8988T (cell line): ENCODE measurements around the gene PCBP4.
A peak's percentile ranks its signal among the peaks of the same experiment; 100 is the strongest.

Experiments used
- DNase-seq: peaks from one replicate; pipeline ENCODE4 v3.0.0; 2011

The PCBP4 gene

DNA sequence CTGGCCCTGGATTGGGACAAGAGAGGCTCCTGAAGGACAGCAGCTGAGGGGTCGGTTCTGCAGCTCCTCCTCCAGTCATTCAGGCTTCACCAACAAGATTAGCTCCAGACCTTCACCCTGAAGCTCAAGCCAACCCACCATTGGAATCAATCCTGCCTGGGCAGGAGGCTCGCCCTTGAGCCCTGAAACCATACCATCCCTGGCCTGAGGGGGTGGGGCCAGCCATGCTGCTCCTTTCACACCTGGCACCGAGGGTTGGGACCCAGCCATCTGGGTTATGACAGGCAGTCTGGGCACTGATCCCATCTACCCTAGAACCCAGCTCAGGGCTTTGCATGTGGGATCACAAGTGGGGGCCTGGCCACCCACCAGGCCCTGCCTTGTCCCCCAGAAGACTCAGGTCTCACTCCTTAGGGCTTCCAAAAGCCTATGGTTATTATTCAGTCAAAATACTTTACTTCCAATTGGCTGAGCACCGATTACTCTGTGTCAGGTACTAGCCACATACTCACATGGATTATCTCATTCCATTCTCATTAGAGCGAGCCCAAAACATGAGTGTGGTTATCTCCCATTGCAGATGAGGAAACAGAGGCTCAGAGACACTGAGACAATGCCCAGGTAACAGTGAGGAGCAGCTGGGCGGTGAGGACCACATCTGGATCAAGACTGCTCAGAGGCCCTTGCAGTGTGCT is 3.5 kb upstream of the PCBP4 start:
- no peak for DNase-seq

DNA sequence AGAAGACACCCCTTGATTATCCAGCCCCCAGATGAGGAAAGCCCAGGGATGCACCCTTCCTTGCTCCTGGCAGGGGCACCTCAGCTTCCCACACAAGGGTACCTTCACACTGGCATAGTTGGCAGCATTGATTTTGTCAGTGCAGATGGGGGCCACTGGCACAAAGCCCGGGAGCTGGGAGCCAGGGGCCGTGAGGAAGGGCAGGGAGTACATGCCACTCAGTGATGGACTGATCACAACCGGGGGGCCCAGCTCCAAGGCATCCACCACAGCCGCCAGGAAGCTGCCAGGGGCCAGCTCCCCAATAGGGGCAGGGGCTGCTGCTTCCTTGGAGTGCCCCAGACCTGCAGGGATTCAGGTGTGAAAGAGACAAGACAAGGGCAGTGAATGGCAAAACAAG is 2.6 kb upstream of the PCBP4 start:
- DNase-seq, result no peak

DNA sequence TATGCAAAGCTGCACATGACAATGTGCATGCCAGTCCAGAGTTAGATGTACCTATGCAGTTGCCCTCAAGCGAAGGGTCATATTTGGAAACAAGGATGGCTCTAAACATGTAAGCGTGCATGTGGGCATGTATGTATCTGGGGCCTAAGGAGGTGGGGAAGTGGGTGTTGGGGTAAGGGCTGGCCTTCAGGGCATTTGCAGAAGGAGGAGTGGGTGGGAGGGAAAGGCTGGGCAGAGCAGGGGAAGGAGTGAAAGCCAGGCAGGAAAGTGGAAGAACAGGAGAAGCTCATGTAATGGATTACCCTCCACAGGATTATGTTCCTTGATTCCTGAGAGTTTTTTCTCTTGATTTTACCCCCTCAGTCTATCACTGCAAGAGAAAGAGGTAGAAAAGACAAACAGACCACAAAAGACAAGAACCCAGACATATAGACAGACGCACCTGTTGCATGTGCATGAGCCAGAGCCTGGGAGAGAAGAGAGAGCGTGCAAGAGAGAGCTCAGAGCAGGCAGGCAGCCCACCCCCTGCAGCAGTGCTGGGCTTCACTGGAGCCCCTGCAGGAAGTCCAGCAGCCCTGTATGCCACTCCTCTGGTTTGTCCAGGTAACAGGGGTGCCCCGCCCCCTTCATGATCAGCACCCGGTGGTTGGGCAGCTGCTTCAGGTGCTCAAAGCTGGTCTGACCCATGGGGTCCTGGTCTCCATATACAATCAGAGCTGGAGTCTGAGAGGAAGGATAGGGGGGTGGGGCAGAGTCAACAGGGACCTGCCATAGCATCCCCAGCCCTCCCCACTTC is 1.8 kb upstream of the PCBP4 start:
- DNase-seq, result no peak

DNA sequence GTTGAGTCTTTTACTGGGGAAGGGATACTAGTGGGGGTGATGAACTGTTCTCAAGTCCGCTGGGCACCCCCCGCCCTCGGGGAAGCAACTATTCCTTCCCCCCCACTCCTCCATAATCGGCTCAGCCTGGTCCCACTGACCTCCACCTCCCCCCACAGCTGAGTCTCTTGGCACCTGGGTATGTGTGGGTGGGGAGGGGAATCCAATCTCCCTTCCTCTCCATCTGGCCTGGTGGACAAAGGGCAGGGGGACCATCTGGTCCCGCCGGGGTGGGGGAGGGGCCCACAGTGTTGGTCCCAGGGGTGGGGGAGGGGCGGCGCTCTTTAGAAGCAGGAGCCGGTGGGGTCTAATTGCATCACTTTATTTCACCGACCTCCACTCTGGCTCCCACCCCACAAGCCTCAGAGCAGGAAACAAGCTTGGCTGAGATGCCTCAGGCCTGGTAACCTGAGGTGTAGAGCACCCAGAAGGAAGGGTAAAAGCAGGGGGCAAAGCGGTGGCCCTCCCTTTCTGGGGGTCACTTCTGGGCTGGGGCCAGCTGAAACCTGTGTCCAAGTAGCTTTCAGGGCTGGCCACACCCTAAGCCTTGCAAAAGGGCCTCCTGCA is 1.0 kb upstream of the PCBP4 start:
- DNase-seq, result no peak

DNA sequence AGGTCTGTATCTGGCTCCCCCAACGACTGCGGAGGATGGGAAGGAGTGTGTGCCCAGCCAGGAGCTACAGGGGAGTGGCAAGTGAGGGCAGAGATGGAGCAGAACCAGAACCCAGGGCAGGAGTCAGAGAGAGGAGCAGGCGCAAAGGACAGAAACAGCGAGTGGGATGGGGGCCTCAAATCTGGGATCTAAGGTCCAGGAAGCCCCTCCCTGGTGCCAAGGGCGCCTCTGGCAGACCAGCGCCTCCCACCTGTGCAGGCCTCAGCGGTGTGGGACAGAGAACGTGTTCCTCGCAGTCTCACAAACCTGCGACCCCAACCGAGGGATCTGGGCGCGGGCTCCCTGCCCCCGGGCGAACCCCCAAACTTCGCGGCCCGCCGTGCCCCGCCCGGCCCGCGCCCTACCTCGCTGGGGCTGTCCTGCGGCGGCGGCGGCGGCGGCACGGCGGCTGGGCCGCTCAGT is 301 bp downstream of the PCBP4 start:
- DNase-seq, result no peak

DNA sequence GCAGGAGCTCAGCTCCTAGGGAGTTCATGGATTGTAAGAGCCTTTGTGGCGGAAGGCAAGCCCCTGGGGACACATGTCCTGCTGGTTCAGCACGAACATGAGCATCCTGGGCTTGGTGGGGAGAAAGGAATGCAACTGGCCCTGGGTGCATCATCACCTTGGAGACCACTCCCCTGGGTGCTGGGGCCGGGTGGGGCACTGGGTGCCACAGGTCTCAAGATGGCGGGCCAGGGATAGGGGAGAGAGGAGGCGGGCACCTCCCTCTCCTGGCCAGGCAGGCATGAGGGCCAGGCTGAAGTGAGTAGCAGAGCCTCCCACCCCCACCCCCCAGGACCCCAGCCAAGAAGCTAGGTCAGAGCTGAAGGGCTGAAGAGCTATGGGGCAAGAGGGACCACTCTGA is 768 bp downstream of the PCBP4 start:
- no peak for DNase-seq

DNA sequence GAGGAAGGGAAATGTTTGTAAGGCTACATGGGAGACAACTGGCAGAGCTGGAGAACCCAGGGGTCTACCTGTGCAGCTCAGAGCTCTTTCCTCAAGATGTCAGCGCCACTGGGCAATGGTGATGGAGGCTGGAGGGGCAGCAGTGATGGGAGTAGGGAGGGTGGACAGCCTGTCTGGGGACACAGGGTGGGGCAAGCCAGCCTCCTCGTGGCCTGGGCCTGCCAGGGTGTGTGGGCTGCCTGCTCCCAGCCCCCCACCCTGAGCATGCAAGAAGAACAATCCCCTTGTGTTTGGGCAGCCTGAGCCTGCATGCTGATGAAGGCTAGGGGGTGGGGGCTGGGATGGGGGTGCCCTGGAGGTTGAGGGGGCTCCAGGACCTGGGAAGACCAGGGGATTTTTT is 1.2 kb downstream of the PCBP4 start:
- DNase-seq, result no peak

DNA sequence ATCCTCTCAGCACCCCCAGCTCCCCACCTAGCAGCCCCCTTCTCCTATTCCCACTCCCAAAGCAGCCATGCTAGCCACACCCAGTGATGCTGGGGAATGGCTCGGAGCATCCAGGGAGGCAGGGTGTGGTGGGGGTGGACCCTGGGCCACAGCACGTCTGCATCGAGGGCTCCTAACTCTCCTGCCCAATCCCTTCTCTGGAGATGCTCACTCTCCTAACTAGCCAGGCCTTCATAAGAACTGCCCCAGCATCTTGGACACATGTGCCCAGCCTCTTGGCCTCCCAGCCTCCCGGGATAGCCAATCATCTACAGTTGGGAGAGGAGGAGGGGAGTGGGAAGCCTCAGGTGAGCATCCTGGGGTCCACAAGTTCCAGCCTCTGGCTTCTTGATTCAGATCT is 2.7 kb downstream of the PCBP4 start:
- DNase-seq, result no peak

DNA sequence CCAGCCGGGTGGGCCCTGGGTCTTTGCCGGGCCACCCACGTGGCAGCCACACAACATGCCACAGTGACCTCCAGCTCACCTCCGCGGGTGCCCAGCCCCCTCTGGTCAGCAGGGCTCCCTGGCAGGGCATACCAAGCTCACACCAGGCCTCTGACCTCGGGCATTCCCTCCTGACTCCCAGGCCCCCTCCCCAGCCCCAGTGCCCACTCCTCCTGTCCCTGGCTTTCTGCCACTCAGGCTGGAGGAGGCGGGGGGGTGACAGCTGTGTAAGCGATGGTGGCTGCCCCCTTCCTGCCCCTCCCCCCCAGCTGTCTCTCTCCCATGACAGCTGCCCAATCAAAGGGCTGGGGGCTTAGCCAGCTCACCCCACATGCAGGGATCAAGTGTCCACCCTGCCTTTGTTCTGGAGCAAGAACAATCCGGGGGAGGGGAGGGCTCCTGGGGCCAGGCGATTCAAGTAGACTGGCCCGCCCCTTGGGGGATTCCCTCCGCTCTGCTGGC is 3.3 kb downstream of the PCBP4 start:
- DNase-seq, result no peak

DNA sequence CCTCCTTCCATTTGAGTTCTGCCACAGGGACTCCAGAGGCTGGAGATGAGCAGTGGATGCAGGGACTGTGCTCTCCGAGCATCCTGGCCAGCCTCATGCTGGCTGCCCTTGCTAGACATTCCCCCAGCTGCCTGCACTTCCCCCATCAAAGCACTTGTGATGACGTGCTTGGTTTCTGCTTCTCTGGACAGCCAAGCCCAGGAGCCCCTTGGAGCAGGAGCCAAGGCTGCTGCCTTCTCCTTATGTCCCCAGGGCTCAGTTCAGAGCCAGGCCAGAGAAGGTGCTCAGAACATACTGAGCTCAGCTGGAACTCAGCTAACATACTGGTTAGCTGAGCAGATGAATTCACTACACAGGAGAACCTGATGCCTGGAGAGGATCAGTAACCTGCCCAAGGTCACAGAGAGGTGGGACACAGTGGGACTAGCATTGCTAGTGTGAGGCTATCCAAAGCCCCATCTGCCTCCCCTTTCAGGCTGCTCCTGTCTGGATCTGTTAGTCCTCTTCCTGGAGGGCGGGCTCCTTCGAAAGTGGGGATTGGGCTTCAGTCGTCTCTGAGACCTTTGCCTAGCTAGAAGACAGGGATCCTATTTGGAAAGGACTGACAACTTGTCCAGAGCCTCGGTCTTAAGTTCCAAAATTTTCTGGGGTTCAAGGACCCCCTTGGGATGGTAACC is 4.3 kb downstream of the PCBP4 start:
- no peak for DNase-seq

DNA sequence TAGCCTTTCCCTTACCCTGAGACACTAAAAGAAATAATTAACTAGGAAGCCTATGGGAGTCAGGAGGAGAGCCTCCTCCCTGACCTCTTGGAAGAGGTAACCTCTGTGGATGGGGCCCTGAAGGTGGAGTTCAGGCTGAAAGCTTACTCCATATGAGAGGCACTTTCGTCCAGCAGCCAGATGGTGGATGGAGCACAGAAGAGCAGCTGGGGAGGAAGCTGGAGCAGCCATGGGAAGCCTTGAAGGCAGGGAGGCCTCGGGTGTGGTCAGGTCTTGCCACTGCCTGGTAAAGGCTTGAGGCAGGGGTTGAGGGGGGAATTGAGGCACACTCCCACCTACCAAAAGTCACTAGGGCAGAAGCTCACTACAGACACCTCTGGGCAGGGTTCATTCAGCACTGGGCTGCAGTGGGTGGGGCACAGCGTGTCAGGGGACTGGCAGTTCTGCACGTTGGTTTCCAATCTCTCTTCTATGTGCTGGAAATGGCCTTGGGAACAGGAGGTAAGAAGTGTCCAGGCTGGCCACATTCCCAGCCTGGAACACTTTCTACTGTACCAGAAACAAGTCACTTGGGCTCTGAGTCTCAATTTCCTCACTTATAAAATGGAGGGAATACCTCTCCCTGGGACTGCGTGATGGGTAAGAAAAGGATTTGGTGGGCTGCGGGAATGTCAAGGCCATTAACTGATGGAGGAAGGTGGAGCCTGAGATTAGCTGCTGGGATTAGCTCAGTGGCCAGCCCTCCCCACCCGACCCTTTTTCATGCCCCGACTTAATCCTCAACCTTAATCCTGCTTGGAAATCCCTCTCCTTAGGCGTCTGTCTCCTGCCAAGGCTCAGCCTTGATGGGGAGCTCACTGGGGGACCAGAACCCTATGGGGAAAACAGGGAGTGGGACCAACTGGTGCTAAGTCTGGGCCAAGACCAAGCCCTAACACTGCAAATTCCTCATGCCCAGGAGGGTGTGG is 5.4 kb downstream of the PCBP4 start:
- no peak for DNase-seq

DNA sequence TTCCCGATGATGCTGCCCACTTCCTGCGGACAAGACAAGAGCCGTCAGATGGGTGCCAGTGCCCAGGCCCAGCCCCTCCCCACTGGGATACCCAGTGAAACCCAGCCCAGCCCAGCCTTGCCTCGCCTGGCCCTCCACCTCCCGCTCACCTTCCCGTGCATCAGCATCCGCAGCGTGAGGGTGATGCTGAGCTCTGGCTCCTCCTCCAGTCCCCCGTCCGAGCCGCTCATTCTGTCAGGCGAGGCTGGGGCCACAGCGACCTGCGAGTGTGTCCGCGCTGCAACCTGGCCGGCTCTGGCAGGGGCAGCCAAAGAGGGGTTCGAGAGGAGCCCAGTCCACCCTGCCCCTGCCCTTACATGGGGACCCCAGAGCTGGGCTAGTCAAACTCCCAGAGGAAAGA is 6.2 kb downstream of the PCBP4 start:
- DNase-seq, result no peak

DNA sequence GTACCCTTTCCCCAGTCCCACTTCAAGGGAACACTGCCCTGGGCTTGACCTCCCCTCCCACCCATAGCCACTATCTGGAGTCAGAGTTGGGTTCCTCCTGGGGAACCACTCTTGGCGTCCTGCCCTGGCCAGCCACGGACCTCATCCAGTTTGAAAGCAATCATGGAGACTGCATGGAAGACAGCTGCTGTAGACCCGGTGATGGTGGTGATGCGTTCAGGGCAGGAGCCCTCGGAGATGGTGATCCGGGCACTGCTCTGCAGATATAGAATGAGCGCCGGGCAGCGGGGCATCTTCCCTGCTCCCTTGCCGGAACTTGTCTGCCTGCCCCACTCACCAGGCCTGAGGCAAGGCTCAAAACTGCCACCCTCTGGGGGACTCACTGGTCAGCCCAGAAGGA is 6.9 kb downstream of the PCBP4 start:
- no peak for DNase-seq

DNA sequence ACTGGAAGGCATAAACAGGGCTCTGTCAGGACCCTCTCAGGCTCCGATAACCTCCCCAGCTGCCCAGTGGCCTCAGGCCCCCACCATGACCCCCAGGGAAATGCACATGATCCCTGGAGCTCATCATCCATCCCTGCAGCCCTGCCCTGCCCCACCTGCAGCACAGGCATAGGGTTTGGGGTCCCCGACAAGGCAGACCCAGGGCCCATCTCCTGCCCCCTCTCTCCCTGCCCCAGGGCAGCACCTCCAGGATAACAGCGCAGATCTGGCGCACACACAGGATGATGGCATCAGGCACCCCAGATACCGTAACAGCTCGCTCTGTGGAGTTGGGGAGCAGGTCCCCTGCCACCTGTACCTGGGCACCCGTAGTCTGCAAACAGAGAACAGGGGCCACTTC is 7.6 kb downstream of the PCBP4 start:
- DNase-seq, result no peak

DNA sequence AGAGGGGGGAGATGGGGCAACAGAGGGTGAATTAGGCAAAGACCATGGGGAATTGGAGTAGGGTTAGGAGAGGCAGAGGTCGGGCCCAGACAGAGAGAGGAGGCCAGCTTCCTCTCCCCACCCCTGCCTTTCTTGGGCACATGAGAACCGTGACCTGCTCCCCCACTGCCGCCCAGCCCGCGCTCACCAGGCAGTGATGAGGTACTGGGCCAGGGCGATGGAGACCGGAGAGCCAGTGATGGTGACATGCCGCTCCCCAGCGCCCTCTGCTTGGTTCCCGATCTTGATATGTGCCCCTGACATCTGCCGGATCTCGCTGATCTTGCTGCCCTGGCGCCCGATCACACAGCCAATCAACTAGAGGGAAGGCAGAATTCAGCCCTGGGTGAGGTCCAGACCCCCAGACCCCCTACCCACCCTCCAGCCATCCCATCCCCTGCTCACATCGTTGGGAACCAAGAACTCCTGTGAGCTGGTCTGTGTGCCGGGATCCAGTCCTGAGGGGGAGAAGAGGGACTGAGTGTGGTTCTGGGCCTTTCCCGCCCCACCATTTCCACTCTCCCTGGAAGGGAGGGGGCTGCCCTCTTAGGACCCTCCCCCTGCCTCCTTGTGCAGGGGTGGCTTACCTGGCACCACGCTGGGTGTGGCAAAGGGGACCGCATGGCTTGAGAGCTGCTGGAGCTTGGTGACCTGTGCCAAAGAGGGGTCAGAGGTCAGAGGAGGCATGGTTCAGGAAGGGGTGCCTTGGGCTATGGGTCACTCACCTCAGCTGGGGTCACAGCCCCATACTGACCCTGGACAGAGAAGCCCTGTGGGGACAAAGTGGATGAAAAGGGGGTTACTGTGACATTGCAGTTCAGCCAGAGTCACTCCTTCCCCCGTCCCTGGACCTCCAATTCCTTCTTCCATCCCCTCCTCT is 8.4 kb downstream of the PCBP4 start:
- no peak for DNase-seq

DNA sequence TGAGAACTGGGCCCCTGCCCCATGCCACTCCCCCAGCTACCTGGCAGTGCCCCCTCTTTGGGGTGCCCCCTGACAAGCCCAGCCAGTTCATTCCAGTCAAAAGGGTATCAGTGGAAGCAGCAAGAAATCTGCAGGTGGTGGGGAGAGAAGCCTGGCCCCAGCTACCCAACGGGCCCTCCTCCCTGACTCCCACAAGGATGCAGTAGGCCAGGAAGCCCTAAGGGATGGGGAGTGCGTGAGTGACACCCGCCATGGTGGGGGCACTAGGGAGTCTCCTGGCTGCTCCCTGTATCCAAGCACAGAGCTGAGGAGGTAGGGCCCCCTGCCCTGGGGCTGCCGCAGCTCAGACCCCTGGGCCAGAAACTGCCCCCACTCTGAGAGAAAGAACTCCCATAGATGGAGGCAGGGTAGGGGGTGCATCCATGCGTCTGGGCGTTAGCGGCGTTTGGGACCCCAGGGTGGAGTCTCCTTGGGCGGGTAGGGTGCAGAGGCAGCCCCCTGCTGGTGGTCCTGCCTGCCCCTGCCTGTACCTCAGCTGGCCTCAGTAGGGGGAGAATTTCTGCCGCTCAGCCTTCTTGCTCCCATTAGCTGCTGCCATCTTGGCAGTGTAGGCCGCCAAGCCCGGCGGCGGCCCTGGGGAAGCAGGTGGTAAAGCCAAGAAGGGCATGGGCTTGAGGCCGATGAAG is 9.6 kb downstream of the PCBP4 start:
- no peak for DNase-seq

DNA sequence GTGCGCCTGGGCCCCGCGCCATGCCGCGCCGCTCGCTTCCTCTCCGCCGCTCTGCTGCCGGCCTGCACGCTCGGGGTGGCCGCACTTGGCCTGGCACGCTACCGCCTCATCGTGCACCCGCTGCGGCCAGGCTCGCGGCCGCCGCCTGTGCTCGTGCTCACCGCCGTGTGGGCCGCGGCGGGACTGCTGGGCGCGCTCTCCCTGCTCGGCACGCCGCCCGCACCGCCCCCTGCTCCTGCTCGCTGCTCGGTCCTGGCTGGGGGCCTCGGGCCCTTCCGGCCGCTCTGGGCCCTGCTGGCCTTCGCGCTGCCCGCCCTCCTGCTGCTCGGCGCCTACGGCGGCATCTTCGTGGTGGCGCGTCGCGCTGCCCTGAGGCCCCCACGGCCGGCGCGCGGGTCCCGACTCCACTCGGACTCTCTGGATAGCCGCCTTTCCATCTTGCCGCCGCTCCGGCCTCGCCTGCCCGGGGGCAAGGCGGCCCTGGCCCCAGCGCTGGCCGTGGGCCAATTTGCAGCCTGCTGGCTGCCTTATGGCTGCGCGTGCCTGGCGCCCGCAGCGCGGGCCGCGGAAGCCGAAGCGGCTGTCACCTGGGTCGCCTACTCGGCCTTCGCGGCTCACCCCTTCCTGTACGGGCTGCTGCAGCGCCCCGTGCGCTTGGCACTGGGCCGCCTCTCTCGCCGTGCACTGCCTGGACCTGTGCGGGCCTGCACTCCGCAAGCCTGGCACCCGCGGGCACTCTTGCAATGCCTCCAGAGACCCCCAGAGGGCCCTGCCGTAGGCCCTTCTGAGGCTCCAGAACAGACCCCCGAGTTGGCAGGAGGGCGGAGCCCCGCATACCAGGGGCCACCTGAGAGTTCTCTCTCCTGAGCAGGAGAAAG is 11.1 kb downstream of the PCBP4 start:
- peak; percentile 87 for DNase-seq

DNA sequence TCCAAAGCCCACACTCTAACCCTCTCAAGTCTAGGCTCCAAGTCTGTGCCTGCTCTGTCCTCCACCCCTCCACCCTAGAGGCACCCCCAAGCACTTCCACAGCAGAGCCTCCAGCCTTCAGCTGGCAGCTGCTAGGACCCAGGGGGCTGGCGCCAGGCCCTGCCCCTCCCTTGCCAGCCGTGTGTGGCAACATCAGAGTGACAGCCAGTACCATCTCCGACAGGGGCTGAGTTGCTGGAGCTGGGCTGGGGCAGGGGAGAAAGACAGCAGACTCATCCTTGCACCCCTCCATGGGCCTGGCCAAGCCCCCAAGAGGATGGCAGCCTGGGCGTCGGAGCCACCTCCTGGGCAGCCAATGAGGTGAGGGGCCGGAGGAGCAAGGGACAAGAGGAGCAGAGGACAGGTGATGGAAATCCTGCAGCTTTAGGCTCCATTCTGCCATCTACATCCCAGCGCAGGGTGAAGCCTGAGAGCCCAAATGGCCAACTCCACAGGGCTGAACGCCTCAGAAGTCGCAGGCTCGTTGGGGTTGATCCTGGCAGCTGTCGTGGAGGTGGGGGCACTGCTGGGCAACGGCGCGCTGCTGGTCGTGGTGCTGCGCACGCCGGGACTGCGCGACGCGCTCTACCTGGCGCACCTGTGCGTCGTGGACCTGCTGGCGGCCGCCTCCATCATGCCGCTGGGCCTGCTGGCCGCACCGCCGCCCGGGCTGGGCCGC is 11.9 kb downstream of the PCBP4 start, which contains the start of gene GPR62:
Gene GPR62 (plus strand): TSS at position 207 of the 718 bp plus-strand sequence. CDS start 272 bp downstream, at position 479.
- DNase-seq, result peak; percentile 86
